HG02938 (cell line): ENCODE results near the gene DDX17.
"Not testable (repeated sequence)": the region's sequence is repeated elsewhere in the genome, so short reads cannot be mapped to it uniquely, and the experiment has no call there.

ENCODE experiments used
- ATAC-seq: cut with Tn5 transposase; IDR thresholded peaks from one replicate; pipeline ENCODE4 v1.9.1; 2021; ENCODE audit warnings: mild to moderate bottlenecking, moderate library complexity; ENCODE audit not compliant: unreplicated experiment

Gene DDX17

DNA sequence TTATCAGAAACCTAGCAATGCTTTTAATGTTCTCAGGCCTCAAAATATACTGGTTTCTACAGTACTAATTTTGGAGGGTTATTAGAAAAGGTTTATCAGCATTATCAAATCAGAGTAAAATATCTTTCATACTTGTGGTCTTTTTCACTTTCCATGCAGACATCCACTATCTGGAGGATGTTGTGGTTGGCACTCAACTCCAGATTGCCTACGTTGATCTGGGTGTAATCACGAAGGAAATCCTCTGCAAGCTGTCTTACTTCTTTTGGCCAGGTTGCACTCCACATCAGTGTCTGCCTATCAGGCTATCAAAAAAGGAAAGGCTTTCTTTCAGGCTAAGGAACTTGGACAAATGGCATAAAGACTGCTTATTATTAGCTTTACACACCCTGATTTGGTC is 11.6 kb downstream of the DDX17 start:
- ATAC-seq = no peak

DNA sequence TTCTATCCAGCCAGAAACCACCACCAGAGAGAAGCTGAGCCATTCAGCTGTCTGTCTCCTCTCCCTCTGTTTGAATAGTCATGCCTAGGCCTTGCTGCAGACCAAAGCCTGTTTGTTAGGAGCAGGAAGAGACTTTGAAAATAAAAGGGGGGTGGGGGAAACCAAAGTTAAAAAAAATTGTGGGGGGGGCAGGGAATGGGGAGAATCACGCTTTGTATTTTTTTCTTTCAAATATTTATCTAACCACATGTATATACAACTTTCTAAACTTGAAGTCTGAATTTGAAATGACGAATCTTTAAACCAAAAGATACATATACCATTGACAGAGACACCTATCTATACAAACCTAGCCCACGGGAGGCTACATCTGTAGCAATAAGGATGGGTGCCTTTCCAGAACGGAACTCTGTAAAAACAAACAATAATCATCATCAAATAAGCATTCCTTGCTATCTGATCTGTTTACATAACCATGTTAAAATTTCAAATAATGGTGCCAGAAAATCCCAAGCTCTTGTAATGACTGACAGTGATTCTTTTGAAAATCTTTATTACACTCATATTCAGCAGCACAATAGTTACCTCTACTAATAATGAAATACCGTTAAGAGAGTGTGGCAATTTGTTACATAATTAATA is 14.3 kb downstream of the DDX17 start:
- ATAC-seq = no peak

DNA sequence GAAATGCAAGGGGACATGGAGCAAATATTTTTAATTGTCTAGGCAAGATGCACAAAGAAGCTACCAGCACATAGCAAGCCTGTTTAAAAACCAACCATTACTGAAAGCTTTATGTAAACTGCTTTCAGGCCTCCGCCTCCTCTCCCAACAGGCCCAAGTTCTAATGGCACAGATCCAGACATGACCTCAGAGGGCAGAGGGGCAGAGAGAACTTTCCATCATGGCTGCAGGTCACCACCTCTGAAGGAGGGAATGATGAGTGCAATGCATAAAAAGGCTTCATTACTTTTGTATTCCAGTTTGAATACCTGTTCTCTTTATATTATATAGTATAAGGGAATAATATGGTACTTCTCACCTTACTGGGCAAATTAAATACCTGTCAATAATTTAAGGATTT is 15.2 kb downstream of the DDX17 start:
- no peak for ATAC-seq

DNA sequence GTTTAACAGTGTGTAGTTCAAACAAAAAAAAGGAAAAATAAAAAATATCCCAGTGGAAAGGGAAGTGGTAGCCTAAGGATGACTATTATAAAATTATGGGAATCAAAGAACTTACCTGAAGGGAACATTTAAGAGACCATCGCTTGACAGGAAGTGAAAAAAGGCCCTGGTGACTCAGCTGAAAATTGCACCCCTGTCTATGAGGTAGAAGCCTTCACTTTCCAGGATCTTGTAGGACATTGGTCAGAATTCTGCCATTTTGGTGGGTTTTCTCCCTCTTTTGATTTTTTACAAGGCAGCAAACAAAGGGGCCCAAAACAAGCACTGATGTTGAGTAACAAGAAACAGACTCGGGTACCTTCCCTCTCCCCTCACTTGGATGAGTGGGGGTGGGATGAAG is 15.6 kb downstream of the DDX17 start:
- no peak for ATAC-seq

DNA sequence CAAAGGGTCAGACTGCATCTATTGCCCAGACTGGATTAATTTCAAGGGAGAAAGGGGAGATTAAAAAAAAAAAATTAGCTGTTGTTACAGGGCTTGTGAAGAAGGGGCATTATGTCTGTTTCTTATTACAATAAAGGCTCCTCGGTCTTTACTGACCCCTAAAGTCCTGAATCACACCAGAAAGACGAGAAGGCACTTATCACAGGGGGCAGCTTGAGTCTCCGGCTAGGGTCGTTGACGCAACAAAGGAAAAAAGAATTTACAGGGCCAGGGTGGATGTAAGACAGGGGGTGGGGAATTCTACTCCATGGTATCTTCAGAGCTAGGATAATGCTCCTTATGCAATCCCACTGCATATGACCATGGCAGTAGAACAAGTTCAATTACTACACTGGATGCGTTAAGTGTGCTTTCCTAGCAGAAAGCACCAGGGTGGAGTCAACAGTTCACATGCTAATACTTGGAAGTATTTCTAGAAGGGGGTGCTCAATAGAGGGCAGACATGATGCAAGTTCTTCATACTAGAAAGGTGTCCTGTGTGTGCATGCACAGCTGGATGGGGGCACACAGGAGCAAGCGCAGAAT is 16.5 kb downstream of the DDX17 start:
- ATAC-seq = no peak

DNA sequence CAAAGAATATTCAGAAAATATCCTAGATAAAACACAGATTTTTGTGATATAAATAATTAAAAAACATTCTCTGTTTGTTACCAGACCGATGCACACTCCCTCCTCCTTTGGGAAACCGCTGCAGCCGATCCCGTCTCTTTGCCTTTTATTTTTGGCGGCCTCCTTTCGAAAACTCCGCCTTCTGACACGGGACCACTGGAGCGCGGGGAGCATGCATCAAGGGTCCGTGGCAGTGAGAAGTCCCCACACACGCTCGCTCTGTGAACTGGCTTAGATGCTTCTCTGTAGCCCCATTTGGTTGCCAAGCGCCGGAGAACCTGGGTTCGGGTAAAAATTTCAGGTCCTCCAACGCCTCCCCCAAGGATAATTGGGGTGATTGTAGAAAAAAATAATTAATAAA is 17.0 kb downstream of the DDX17 start:
- ATAC-seq = no peak

DNA sequence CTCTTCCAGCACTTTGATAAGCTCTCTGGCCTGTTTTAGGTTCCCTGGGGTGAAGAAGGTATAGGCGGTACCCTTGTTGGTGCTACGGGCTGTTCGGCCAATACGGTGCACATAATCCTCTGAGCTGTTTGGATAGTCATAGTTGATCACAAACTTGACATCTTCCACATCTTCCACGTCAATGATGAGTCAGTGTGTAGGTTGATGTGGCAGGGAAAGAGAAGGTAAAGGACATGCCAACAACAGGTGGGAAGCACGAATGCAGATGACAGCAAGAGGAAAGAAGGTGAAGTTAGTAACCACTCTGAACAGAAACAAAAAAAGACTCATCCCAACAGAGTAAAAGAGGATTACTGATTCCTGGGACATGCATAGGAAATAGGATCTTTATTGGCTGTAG is 18.2 kb downstream of the DDX17 start:
- no peak for ATAC-seq

DNA sequence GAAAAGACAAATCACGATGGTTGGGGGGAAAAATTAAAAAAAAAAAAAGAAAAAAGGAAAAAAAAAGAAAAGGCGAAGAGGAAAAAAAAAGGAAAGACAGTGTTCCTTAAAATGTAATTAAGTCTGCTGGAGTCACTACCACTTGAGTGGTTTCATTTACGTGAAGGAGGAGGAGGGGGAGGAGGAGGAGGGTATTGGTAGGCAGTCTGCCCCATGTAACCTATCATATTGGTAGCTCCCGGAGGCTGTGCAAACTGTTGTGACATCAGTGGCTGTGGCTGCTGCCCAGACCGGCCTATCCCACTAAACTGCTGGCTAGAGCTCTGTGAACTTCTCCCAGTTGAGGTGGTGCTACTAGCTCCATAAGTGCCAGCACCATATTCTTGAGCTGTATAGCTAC is 20.3 kb downstream of the DDX17 start:
- no peak for ATAC-seq

DNA sequence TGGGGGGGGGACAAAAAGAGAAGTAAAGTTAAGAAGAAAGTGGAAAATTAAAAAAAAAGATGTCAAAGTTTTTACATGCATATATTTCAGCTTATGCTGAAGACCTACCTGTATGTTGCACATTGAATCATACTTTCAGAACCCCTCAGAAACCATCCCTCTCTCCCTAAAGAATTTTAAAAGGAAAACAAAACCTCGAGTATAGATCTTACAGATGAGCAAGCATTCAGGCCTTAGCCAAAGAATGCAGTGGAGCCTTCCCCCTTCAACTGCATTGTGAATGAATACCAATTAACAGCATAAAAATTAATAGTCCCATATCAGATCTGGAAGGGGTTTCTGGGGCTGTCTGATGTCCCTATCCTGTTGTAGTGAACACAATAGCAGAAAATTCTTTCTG is 21.9 kb downstream of the DDX17 start:
- ATAC-seq = no peak

DNA sequence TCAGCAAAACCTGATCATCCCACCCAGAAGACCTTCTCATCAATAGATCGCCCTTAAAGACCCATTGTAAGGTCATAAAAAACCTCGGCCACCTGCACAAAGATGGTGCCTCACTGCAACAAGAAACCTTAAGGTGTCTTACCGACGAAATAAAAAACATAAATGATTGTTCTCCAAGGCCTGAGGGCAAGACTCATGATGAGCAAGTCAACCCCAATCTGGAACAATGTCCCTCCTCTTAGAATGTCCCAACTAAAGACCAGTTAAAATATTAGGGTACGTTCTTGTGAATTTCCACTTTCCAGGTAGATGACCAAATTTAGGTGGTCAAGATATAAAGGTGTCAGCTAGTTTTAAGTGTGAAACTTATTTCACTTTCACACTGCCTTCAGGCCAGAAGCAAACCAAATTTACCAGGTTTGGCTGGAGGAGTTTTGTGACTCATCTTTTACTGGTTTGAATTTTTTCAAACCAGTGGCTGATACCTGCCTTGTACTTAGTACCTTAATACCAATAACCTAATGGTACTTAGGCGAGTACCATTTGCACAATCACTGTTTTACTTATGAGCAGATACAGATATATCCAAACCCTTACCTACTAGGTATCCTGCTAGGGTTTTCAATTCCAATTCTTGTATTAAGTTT is 23.3 kb downstream of the DDX17 start:
- ATAC-seq = no peak

DNA sequence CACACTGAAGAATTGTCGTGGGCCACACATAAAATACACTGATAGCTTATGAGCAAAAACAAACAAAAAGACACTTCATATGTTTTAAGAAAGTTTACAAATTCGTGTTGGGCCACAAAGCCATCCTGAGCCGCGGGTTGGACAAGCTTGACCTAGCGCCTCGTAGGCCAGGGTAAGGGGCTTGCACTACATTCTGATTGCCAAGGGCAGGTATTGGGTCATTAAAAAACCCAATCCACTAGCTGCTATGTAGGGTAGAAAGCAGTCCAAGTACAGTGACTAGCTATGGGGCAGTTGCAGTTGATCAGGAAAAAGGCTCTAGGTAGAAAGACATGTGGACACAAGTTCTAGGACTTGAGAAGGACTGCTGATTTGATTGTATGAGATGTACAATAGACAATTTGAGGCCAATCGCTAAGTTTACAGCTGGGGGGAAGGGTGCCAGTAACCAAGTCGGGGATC is 24.2 kb downstream of the DDX17 start:
- no peak for ATAC-seq

DNA sequence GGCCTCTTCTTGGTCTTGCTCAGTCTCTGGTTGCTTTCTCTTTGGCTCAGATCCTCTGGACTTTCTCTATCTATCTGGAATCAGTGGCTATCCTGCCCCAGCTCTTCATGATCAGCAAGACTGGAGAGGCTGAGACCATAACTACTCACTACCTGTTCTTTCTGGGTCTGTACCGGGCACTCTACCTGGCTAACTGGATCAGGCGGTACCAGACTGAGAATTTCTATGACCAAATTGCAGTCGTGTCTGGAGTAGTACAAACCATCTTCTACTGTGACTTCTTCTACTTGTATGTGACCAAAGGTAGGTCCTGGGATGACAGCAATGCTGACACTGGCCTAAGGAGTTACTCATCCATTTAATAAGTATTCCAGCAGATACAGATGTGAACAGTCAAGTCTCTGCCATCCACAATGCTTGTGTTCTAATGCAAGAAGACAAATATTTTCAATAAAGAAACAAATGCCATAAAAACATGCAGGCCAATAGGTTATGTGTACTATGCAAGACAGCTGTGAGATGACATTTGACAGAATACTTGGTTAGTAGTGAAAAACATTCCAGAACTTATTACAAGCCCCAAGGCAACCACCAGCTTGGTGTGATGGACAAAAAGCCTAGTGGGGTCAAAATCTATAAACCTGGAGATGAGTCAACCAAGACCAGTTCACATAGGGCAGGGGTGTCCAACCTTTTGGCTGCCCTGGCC is 24.8 kb downstream of the DDX17 start:
- no peak for ATAC-seq

DNA sequence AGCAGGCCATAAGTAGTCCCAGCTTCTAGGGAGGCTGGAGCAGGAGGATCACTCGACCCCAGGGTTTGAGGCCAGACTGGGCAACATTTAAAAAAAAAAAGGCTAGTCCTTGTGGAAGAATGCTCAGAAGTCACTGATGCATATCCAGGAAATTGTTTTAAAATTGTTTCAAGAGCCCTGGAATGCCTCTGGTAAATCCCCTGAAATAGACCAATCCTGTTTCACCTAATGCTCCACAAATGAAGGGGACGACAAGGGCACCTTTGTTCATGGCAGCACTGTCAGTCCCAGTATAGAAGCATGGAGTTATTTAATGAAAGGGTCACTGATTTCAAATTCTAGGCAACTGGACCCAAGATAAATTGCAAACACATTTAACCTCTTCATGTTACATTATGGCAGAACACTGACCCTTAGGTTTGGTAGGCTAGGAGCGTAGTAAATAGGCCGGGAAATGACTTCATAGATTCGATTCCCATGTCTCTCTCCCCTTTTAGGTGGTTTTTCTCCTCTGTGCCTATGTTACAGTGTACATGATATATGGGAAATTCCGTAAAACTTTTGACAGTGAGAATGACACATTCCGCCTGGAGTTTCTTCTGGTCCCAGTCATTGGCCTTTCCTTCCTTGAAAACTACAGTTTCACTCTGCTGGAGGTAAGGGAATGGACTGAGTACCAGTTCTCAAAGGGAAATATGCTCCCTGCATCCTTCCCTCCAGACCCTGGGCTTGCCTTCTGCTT is 26.8 kb downstream of the DDX17 start:
- no peak for ATAC-seq

DNA sequence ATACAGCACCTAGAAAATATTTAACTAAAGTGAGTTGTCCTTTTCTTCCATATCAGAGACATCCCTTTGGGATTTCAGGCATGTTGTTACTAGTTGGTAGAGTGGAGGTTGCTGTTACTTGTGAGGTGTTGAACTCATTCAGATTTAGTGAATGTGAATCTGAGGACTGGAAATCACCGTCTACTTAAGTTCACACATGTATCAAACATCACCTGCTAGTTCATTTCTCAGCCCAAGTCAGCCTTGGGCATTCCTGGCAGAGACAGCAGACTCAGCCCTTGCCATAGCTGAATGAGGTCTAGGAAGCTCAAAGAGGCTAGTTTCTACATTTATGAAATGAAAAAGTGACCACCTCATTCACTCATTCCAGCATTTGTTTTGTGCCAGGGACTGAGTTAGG is 28.5 kb downstream of the DDX17 start:
- ATAC-seq = no peak

DNA sequence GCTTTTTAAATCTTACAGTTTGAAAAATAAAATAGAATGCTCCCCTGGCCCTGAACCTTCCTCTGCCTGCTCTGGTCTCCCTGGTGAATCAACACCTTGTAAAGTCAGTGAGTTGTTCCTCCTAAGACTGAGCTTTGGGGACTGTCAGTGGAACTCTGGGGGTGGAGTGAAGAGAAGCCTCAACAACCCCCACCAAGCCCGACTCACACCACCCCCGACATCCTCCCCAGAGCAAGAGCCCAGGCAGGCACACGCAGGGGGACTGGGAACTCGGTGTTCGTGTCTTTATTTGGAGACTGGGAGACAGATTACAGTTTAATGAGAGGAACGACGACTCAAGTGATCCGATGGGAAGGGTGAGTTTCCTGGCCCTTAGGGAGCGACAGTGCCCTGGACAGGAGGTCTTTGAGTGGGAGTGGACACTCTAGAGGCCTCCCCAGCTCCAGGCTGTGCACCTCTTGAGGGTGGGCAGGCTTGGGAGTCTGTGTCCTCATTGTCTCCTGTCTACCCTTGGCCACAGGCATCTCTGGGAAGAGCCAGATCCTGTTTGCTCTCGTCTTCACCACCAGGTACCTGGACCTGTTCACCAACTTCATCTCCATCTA is 32.0 kb downstream of the DDX17 start:
- ATAC-seq = no peak

DNA sequence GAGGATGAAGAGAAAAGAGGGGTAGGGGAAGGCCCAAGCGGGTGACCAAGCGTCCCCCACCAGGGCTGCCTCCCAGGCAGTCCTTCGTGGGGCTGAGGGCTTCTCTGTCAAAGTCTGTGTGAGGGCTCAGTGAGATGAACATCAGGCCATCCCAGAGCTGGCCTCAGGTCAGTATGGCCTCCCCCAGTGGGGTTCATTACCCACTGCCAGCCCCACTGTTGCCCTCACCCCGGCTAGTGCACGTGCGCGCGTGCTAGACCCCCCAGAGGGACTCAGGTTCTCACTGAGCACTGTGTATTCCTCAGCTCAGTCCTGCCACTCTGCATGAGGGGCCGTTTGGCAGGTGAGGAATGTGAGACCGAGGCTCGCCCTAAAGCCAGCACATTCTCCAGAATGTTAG is 34.9 kb downstream of the DDX17 start:
- no peak for ATAC-seq

DNA sequence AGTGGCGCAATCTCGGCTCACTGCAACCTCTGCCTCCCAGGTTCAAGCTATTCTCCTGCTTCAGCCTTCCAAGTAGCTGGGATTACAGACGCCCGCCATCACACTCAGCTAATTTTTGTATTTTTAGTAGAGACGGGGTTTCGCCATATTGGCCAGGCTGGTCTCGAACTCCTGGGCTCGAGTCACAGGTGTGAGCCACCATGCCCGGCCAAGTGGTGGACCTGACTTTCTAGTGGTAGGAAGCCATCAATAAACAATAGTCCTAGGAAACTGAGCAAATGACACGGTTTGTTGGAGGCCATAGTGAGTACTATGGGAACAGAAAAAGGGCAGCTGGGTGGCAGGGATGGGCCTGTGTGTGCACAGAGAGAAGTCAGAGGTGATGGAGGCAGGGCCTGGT is 35.9 kb downstream of the DDX17 start:
- not testable (repeated sequence) for ATAC-seq

DNA sequence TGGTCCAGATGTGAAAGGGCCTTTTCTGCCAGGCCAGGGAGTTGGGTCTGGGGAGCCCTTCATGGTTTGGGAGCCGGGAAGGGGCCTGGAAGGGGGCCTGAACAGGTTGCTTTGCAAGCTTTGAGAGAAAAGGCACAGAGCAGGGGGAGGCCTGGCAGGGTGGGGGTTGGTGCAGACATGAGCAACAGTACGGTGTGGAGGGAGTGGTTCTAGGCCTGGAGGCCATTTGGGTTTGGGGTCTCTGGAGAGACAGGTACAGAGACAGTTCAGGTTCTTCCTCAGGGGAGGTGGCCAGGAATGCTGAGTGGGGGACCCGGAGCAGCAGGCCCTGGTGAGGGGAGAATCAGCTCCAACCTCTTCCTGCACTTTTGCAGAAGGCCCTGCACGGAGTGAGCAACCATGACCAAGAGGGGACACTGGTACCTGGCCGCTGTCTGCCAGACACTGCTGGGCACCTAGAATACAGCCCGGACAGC is 36.8 kb downstream of the DDX17 start:
- ATAC-seq = no peak

DNA sequence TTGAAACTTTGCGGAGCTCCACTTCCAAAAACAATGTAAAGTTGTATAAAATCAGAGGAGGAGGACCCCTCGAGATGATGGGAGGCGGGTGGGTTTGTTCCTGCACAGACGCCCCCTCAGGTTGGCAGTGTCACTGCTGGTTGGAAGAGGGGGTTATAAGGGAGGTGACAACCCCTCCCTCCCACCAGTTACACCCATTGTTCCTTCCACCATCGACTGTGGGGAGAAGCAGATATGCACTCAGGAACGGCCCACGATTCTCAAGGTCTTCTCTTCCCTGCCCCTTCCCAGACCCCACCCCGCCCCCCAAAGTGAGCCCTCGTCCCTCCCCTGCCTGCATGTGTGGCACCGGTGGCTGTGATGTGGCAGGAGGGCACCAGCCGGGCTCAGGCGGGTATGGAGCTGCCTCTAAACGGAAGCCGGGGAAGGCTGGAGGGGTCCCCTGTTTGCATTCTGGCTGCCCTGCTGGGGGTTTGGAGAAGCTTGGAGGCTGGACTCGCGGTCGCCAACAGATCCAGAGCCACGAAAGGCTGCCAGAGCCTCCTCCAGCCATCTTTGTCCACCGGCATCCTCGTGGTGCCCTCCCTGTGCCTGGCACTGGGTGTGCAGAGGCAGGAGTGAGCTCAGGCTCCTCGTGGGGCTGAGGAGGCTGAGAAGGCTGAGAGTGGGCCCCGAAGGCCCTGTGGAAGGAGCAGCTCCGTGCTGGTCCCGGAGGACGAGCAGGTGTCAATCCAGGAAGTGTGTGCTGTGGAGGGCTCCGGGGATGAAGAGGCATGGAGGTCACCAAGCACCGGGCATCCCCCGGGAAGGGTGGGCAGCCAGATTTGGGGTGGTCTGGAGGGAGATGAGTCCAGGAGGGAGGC is 37.4 kb downstream of the DDX17 start:
- ATAC-seq = no peak
